RWPE1 (cell line): ENCODE data around the gene FRMD4B.
A peak's percentile ranks its signal among the peaks of the same experiment; 100 is the strongest.
"Not testable (repeated sequence)": the region's sequence is repeated elsewhere in the genome, so short reads cannot be mapped to it uniquely, and the experiment has no call there.

Experiments
- CTCF ChIA-PET: fragments of 350-600 bp; sonication (Branson Sonifier 250); formaldehyde crosslinking; extraction: SDS; loops from one replicate; lab custom pipeline; 2021; lab: Yijun Ruan, JAX
- POLR2A ChIA-PET: fragments of 400-600 bp; formaldehyde crosslinking; extraction: SDS; loops from one replicate; lab custom pipeline; 2020; ENCODE audit warnings: antibody characterized with exemption; ENCODE audit not compliant: low non-redundant PET; lab: Yijun Ruan, JAX
- DNase-seq: peaks from one replicate; pipeline ENCODE4 v3.0.0; 2012; ENCODE audit warnings: low spot score
- H3K27ac ChIP-seq: fragments of 450-650 bp; 2 replicates; pipeline ENCODE4 v1.5.1; 2017
- TF ChIP-seq, protein P1 (sequence below): fragments of 450-650 bp; conservative IDR thresholded peaks from 2 replicates; pipeline ENCODE4 v1.5.1; 2017; ENCODE audit warnings: low read depth, mild to moderate bottlenecking

FRMD4B gene

DNA sequence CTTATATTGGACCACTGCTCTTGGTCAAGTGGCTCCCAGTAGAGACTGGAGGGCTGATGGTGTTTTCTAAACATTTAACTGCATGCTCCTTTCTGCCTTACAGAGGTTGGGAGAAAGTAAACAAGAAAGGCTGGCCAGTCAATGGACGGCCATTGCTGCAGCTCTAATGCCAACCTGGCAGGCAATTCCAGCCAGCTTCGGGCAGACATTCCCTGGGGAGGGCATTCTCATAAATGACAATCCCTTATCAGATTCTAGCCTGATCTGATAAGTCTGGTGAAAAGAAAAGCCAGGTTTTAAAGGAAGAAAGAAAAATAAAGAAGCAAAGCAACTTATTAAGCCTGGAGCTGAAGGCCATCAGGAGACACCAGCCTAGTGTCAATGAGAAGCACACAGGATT lies 60.7 kb downstream of the FRMD4B start:
- ChIA-PET CTCF (no interaction called here), POLR2A (no interaction called here)
- TF ChIP-seq, protein P1, sequence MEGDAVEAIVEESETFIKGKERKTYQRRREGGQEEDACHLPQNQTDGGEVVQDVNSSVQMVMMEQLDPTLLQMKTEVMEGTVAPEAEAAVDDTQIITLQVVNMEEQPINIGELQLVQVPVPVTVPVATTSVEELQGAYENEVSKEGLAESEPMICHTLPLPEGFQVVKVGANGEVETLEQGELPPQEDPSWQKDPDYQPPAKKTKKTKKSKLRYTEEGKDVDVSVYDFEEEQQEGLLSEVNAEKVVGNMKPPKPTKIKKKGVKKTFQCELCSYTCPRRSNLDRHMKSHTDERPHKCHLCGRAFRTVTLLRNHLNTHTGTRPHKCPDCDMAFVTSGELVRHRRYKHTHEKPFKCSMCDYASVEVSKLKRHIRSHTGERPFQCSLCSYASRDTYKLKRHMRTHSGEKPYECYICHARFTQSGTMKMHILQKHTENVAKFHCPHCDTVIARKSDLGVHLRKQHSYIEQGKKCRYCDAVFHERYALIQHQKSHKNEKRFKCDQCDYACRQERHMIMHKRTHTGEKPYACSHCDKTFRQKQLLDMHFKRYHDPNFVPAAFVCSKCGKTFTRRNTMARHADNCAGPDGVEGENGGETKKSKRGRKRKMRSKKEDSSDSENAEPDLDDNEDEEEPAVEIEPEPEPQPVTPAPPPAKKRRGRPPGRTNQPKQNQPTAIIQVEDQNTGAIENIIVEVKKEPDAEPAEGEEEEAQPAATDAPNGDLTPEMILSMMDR: no peak
- DNase-seq: no peak
- H3K27ac ChIP-seq: no peak overlapping the region

DNA sequence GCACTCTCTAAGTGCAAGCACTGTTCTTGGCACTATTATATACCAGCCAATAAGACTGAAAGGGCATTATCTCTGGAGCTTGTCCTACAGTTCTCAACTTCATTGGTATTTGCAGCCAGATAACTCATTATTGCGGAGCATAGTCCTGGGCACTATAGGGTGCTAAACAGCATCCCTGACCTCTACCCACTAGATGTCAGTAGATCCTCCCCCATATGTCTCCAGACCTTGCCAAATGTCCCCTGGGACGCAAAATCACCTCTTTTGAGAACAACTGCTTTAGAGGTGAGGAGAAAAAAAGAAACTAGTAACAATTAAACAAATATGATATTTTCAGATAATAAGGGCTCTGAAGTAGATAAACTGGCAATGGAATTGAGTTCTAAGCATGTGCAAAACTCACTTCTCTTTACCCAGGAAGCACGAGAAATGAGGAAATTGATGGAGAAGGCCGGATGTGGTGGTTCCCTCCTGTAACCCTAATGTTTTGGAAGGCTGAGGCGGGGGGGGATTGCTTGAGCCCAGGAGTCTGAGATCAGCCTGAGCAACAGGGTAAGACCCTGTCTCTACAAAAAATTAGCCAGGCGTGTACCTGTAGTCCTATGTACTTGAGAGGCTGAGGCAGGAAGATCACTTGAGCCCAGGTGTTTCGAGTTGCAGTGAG lies 61.4 kb downstream of the FRMD4B start:
- no peak for DNase-seq
- no peak overlapping the region for H3K27ac ChIP-seq
- TF ChIP-seq, protein P1: peak; percentile 30
- CTCF ChIA-PET: interaction anchor here (0.6 kb wide), 1 partner anchor 23 kb away, joined by 3 read pairs; no protein-coding TSS in a partner anchor
- POLR2A ChIA-PET: no interaction called here

GRCh38 chr3:69323941-69324340 lies 61.9 kb downstream of the FRMD4B start:
- no peak overlapping the region for H3K27ac ChIP-seq
- CTCF ChIA-PET: interaction anchor here (0.6 kb wide), 2 partner anchors 23 to 103 kb away, joined by 3 to 4 read pairs; no protein-coding TSS in a partner anchor
- TF ChIP-seq, protein P1: no peak
- no peak for DNase-seq
- POLR2A ChIA-PET: no interaction called here

DNA sequence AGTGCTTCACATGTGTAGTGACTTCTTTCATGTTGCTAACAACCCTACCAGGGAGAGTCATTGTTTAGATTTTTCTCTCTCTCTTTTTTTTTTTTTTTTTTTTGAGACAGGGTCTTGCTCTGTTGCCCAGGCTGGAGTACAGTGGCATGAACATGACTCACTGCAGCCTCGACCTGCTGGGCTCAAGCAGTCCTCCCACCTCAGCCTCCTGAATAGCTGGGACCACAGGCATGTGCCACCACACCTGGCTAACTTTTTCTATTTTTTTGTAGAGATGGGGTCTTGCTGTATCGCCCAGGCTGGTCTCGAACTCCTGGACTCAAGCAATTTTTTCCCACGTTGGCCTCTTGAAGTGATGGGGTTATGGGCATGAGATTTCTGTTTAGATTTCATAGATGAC lies 63.4 kb downstream of the FRMD4B start:
- DNase-seq, POLR2A ChIA-PET, CTCF ChIA-PET, H3K27ac ChIP-seq: not testable (repeated sequence)

DNA sequence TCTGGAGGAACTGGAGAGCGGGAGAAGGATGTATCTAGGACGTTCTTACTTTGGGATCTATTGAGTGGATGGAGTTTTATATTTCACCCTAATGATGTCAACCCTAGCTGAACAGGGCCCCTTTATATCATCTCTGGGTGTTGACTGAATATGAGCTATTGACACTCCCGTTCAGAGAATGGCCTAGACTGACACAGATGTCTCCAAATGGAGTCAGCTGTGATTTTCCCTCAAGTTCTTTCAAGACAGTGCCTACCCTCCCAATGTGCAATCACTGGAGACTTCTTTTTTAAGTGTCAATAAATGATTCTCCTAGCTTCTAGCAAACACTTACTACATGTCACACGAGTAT lies 63.8 kb downstream of the FRMD4B start:
- no peak overlapping the region for H3K27ac ChIP-seq
- CTCF ChIA-PET: no interaction called here

DNA sequence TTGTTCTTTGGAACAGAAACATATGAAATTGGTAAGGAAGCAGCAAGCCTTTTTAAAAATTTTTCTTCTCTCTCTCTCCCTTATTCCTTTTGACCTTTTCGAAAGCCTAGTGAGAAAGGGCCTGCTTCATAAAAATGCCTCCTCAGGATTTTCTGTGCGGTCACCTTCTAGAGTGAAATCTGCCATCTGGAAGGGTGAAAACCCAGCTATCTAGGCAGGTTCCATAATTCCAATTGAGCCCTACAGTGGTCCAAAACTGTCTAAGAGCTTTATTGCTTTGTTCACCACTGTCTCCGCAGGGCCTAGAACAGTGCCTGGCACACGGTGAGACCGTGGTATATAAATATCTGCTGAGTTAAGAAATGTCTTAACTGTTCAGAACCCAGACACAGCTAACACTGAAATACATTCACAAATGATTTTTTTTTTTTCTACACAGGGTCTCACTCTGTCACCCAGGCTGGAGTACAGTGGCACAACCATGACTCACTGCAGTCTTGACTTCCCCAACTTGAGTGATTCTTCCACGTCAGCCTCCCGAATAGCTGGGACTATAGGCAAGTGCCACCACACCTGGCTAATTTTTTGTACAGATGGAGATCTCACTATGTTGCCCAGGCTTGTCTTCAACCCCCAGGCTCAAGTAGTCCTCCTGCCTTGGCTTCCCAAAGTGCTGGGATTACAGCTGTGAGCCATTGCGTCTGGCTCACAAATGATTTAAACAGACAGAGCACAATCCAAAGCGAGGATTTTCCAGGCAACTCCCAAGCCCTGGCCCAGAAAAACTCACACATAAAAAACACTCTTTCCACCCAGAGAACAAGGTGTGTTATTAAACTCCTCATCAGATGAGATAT lies 64.4 kb downstream of the FRMD4B start:
- ChIA-PET CTCF (no interaction called here), POLR2A (no interaction called here)
- TF ChIP-seq, protein P1: no peak

More for the DNA sequence above, 63.8 kb downstream of the FRMD4B start:
- TF ChIP-seq, protein P1: no peak
- POLR2A ChIA-PET: no interaction called here
- DNase-seq: no peak

GRCh38 chr3:69320871-69321271 lies 65.0 kb downstream of the FRMD4B start:
- no peak for DNase-seq
- TF ChIP-seq, protein P1: no peak
- H3K27ac ChIP-seq: no peak overlapping the region
- ChIA-PET CTCF (no interaction called here), POLR2A (no interaction called here)

More for the DNA sequence above, 64.4 kb downstream of the FRMD4B start:
- no peak for DNase-seq
- H3K27ac ChIP-seq: no peak overlapping the region
